ENCODE data around the gene NOS3.

DNA sequence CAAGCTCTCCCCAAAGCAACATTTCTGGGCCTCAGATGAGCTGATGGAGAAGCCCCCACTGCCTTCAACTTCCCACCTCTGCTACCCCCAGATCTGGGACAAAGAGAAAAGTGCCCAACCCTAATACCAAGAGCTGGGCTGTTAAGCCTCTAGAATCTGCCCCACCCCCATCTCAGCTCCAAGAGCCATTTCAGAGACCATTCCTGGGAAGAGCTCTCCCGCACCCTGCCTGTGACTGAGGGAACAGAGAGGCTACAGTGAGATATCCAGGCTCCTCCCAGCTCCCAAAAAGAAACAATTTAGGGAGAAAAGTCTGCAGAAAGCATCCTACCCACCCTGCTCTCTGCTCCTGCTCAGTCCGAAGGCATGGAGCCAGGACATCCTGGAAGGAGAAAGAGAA is 10.2 kb upstream of the NOS3 start:
- TF ChIP-seq POLR2A (IDR thresholded peaks at IDR 0.05) (no peak), POLR2AphosphoS5 (IDR thresholded peaks at IDR 0.05) (no peak)
- TF ChIP-seq, protein P1, sequence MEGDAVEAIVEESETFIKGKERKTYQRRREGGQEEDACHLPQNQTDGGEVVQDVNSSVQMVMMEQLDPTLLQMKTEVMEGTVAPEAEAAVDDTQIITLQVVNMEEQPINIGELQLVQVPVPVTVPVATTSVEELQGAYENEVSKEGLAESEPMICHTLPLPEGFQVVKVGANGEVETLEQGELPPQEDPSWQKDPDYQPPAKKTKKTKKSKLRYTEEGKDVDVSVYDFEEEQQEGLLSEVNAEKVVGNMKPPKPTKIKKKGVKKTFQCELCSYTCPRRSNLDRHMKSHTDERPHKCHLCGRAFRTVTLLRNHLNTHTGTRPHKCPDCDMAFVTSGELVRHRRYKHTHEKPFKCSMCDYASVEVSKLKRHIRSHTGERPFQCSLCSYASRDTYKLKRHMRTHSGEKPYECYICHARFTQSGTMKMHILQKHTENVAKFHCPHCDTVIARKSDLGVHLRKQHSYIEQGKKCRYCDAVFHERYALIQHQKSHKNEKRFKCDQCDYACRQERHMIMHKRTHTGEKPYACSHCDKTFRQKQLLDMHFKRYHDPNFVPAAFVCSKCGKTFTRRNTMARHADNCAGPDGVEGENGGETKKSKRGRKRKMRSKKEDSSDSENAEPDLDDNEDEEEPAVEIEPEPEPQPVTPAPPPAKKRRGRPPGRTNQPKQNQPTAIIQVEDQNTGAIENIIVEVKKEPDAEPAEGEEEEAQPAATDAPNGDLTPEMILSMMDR (IDR thresholded peaks at IDR 0.05) = no peak
